GM21526 (cell line): ENCODE results near the gene RGL1.

Source experiments
- ATAC-seq: cut with Tn5 transposase; IDR thresholded peaks from one replicate; pipeline ENCODE4 v1.9.1; 2021; ENCODE audit warnings: moderate library complexity; ENCODE audit not compliant: unreplicated experiment, low FRiP score

The RGL1 gene

DNA sequence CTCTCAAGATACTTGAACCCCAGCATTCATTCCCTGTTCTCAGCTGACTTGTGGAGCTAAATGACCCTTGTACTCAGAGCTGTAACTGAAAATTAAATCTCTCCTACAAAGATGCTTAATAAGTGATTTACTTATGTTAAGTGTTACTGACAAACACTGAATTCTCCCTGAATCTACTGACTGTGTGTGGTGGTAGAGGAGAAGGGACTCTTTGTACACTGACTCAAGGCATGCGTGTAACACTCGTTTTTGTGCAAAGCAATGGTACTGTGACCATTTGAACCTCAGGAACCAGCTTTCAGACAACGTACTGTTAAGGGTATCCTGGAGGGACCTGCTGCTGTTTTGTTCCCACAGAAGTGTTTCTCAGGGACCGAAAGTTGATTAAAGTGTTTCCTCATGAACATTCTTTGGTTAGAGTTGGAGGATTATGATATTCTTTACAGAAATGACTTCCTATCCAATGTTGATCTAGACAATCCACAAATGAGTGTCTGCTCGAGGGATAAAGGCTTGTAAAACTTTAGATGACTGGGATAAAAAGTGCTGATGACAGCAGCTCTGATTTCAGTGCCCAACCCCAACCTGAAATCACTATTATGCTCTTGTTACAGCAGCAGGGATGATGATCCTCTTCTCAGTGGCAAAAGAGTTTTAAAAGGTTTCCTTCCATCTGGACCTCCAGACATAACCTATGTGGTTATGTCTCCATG, 12.8 kb downstream of the RGL1 start:
- no peak for ATAC-seq

GRCh38 chr1:183819059-183819458, 14.1 kb downstream of the RGL1 start:
- no peak for ATAC-seq

GRCh38 chr1:183821309-183821888, 16.5 kb downstream of the RGL1 start:
- ATAC-seq, result no peak

- no peak for ATAC-seq
These were observed 17.1 kb downstream of the RGL1 start for GRCh38 chr1:183821889-183822611.

GRCh38 chr1:183824291-183824690, 19.4 kb downstream of the RGL1 start:
- no peak for ATAC-seq

DNA sequence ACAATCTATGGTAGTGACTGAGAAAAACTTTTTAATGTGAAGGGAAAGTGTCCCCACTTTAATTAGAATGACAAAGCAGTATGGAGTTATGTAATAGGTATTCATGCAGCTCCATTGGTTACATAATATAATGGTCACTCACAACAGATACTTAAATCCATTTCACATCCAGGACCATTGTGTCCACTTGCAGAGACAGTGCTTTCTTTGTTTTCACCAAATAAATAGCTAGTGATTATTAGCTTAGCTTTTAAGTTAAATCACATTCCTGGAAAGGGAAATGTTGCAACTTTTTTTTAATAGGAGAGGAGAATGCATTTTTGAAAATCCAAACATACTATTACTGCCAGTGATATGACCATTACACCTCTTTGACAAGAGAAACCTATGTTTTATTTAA, 22.9 kb downstream of the RGL1 start:
- no peak for ATAC-seq

GRCh38 chr1:183830389-183830788, 25.5 kb downstream of the RGL1 start:
- no peak for ATAC-seq

DNA sequence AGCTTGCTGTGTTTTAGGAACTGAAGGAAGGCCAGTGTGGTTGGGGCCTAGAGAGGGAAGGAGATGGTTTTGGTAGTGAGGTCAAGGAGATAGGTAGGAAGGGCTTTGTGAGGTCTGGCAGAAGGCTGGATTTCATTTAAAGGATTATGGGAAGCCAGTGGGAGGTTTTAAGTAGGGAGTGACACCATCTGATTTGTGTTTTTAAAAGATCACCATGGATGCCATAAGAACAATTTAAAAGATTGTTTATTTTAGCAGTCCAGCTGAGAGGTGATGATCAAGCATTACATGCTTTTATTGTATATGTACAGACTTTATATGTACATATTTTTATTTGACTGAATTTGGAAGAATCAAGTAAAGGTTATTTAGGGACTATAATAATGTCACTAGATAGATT, 26.4 kb downstream of the RGL1 start:
- ATAC-seq, result no peak

DNA sequence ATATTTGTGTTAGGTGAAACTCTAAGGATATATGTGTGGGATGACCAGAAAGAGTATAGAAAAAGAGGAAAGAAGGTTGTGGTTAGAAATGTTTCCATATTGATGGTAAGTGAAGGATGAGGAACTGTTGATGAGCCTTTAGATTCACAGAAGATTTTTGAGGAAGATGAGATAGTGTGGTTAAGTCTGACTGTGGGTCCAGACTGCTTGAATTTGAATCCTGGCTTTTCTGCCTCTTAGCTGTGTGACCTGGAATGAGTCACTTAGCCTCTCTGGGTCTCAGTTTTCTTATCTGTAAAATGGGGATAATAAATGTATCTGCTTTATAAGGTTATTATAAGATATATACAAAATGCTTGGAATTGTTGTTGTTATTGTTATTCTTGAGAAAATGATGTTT, 27.5 kb downstream of the RGL1 start:
- no peak for ATAC-seq

DNA sequence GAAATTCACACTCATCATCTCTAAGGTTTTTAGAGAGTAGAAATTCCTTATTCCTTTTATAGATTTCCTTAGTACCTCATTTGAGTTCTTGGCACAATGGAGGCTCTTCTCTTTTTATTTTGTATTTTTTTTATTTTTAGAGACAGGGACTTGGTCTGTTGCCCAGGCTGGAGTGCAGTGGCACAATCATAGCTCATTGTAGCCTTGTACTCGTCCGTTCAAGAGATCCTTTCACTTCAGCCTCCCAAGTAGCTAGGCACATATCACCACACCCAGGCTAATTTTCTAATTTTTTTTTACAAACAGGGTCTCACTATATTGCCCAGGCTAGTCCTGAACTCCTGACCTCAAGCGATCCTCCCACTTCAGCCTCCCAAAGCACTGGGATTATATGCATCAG, 29.6 kb downstream of the RGL1 start:
- no peak for ATAC-seq

DNA sequence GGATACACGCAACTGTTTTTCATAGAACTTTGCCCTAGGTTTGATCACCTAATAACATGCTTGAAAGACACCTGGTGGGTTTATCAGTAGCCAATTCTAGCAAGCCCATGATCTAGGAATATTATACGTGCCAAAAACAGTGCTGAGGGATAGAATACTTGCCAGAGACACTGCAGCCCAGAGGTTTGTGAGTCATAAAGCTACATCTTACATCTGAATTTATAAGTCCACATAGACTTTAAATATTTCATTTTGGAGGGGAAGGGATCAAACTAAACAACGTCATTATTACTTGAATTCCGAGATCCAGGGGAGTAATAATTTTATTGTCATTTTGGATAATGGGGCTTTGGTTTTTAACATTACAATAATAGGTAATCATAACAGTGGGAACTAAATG, 31.7 kb downstream of the RGL1 start:
- ATAC-seq, result no peak

DNA sequence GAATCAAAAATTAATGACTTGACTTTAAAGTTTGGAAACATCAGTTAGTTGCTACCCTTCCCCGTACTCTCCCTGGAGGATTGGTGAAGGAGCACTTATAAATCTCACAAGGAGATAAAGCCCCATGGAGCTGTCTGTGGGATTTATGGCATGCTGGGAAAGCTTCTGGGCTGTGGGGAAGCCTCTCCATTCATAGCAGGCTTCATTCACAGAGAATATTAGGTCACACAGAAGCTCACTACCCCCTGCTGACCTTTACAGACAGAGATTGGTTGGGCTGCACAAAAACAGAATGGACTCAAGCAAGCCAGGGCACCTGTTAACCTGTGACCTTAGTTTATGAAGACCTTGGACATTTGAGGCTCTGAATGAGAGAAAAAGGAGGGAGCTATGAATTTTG, 32.1 kb downstream of the RGL1 start:
- no peak for ATAC-seq

- ATAC-seq, result no peak
These were observed 33.3 kb downstream of the RGL1 start for GRCh38 chr1:183838221-183838620.

GRCh38 chr1:183840140-183840539, 35.2 kb downstream of the RGL1 start:
- ATAC-seq, result no peak

DNA sequence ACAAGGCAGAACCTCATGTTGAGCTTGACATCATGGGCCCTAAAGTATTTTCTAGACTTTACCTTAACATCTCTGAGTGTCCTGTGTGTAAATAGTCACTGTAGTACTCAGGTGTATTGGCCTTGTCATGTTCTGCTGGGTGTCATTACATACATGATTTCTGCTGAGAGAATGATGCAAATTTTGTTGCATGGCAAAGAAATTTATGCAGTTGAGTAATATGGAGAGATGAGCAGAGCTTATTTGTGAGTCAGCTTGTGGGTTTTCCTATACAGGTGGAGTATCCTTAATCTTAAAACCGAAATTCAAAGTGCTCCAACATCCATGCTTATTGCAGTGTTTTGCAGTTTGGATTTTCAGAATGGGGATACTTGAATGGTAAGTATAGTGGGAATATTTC, 36.6 kb downstream of the RGL1 start:
- ATAC-seq, result no peak

- peak; percentile 93 for ATAC-seq
These were observed 37.3 kb downstream of the RGL1 start for GRCh38 chr1:183841950-183842794.

DNA sequence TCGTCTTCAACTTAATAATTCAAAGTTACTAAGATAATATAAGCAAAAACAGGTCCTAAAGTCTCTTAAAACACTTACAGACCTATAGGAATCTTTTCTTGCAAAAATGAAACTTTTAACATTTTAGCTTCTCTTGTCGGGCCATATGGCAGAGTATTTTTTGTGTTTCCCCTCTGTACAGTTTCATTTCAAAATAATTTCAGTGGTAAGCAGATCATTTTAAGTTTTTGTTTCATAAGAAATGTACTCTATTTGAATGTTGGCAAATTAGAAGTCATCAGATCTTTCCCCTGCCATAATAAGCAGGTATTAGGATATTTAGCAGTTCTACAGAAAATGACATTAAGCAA, 37.9 kb downstream of the RGL1 start:
- peak; percentile 38 for ATAC-seq

DNA sequence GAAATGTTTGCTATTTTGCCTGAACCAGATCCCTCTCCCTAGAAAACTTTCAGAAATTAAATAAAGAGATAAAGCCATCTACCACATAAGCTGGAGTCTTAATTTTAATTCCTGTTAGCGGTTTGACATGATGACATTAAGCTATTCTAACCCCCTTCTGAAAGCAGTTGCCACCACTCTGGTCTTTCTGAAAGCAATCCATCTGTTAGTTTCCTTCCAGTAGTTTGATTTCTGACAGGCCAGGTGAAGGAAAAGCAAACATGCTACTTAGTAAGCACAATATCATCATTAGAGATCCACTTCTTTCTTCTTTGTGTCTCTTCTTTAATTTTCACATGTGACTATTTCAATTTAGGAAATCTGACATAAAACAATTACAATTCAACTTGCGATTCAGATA, 39.9 kb downstream of the RGL1 start:
- ATAC-seq, result no peak

GRCh38 chr1:183845681-183846080, 40.8 kb downstream of the RGL1 start:
- no peak for ATAC-seq

- ATAC-seq, result no peak
These were observed 42.7 kb downstream of the RGL1 start for GRCh38 chr1:183847641-183848040.

- no peak for ATAC-seq
These were observed 45.9 kb downstream of the RGL1 start for GRCh38 chr1:183850852-183851251.
